HG02973 (cell line): ENCODE measurements around the gene SLC13A1.

ENCODE experiments used
- ATAC-seq: cut with Tn5 transposase; IDR thresholded peaks from one replicate; pipeline ENCODE4 v1.9.1; 2021; ENCODE audit warnings: moderate library complexity; ENCODE audit not compliant: unreplicated experiment

SLC13A1 gene

GRCh38 chr7:123198111-123198510 is 1.7 kb downstream of the SLC13A1 start:
- no peak for ATAC-seq

GRCh38 chr7:123193235-123193634 is 6.5 kb downstream of the SLC13A1 start:
- ATAC-seq = no peak

- no peak for ATAC-seq
These were observed 8.6 kb downstream of the SLC13A1 start for GRCh38 chr7:123191132-123191531.

- ATAC-seq = peak; percentile 93
These were observed 9.5 kb downstream of the SLC13A1 start for GRCh38 chr7:123190109-123190831.

GRCh38 chr7:123185756-123186155 is 14.0 kb downstream of the SLC13A1 start:
- no peak for ATAC-seq

GRCh38 chr7:123184271-123184670 is 15.5 kb downstream of the SLC13A1 start:
- no peak for ATAC-seq

GRCh38 chr7:123183431-123183830 is 16.3 kb downstream of the SLC13A1 start:
- no peak for ATAC-seq

- ATAC-seq = no peak
These were observed 22.3 kb downstream of the SLC13A1 start for GRCh38 chr7:123177442-123177841.

- no peak for ATAC-seq
These were observed 29.2 kb downstream of the SLC13A1 start for GRCh38 chr7:123170333-123171246.

- no peak for ATAC-seq
These were observed 30.7 kb downstream of the SLC13A1 start for GRCh38 chr7:123169065-123169464.

GRCh38 chr7:123157606-123158005 is 42.2 kb downstream of the SLC13A1 start:
- ATAC-seq = no peak

GRCh38 chr7:123155571-123155970 is 44.2 kb downstream of the SLC13A1 start:
- ATAC-seq = no peak

GRCh38 chr7:123154231-123154860 is 45.4 kb downstream of the SLC13A1 start:
- peak; percentile 97 for ATAC-seq

GRCh38 chr7:123151443-123151842 is 48.3 kb downstream of the SLC13A1 start:
- ATAC-seq = no peak

GRCh38 chr7:123148813-123149212 is 51.0 kb downstream of the SLC13A1 start:
- no peak for ATAC-seq

- ATAC-seq = no peak
These were observed 56.3 kb downstream of the SLC13A1 start for GRCh38 chr7:123143252-123144006.

- ATAC-seq = no peak
These were observed 59.2 kb downstream of the SLC13A1 start for GRCh38 chr7:123140561-123140960.

GRCh38 chr7:123135960-123136359 is 63.8 kb downstream of the SLC13A1 start:
- ATAC-seq = no peak

- ATAC-seq = no peak
These were observed 65.8 kb downstream of the SLC13A1 start for GRCh38 chr7:123133924-123134323.

GRCh38 chr7:123131961-123132360 is 67.8 kb downstream of the SLC13A1 start:
- no peak for ATAC-seq

- ATAC-seq = no peak
These were observed 68.2 kb downstream of the SLC13A1 start for GRCh38 chr7:123131556-123131955.
